Glutamatergic neuron (in vitro differentiated cells): ENCODE results near the gene DCHS1. TPM values are rescaled to one million over a fixed set of nuclear protein-coding genes. Genes with fewer than 3 reads are reported as not detected.

Experiments
- DNase-seq: peaks from one replicate; pipeline ENCODE4 v3.0.0; 2022
- H3K27ac Mint-ChIP-seq: one replicate; pipeline ENCODE4 v1.8.0; 2020; ENCODE audit warnings: mild to moderate bottlenecking, mixed read lengths, inconsistent platforms; ENCODE audit not compliant: unreplicated experiment
- H3K27me3 Mint-ChIP-seq: one replicate; pipeline ENCODE4 v1.8.0; 2020; ENCODE audit warnings: mild to moderate bottlenecking, moderate library complexity, mixed read lengths, inconsistent platforms; ENCODE audit not compliant: unreplicated experiment
- H3K36me3 Mint-ChIP-seq: one replicate; pipeline ENCODE4 v1.8.0; 2020; ENCODE audit warnings: mild to moderate bottlenecking, mixed read lengths, inconsistent platforms; ENCODE audit not compliant: unreplicated experiment
- H3K4me1 Mint-ChIP-seq: one replicate; pipeline ENCODE4 v1.8.0; 2020; ENCODE audit warnings: mild to moderate bottlenecking, low read depth, mixed read lengths, inconsistent platforms; ENCODE audit not compliant: unreplicated experiment
- H3K4me3 Mint-ChIP-seq: one replicate; pipeline ENCODE4 v1.8.0; 2020; ENCODE audit warnings: mild to moderate bottlenecking, mixed read lengths, inconsistent platforms; ENCODE audit not compliant: unreplicated experiment
- H3K9me3 Mint-ChIP-seq: one replicate; pipeline ENCODE4 v1.8.0; 2020; ENCODE audit warnings: mild to moderate bottlenecking, moderate library complexity, mixed read lengths, inconsistent platforms; ENCODE audit not compliant: unreplicated experiment
- total RNA-seq: library from RNA; stranded (reverse); fragmentation: NEBNext Ultra II Directional; extraction: Animal tissue kit (Norgen Biotek cat#: 25700); gene quantifications from one replicate; pipeline ENCODE4 v1.2.1, GENCODE V29; 2021; ENCODE audit not compliant: unreplicated experiment
- TF ChIP-seq, protein P1 (sequence below): fragments of 200-600 bp; sonication (generic); IDR thresholded peaks from one replicate; pipeline ENCODE4 v1.5.0; 2021; ENCODE audit not compliant: partially characterized antibody, unreplicated experiment

DCHS1 gene
- total RNA-seq, 1 donor from 2014 or later = 91.5 TPM

DNA sequence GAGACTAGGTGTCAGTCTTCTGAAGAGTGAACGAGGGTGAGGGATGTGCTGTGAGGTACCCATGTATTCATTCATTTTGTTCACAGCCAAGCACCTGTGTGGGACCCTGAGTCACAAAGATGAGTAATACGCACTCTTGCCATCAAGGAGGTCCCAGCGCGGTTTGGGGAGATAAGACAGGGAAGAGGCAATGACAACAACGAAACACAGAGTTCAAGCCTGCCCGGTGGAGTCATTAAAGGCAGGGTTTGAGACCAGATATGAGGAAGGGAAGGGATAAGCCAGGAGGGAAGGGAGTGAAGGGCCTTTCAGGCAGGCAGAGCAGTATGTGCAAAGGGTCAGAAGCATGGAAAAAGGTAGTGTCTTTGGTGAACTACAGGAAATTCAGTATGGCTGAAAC, 4.6 kb downstream of the DCHS1 start:
- TF ChIP-seq, protein P1, sequence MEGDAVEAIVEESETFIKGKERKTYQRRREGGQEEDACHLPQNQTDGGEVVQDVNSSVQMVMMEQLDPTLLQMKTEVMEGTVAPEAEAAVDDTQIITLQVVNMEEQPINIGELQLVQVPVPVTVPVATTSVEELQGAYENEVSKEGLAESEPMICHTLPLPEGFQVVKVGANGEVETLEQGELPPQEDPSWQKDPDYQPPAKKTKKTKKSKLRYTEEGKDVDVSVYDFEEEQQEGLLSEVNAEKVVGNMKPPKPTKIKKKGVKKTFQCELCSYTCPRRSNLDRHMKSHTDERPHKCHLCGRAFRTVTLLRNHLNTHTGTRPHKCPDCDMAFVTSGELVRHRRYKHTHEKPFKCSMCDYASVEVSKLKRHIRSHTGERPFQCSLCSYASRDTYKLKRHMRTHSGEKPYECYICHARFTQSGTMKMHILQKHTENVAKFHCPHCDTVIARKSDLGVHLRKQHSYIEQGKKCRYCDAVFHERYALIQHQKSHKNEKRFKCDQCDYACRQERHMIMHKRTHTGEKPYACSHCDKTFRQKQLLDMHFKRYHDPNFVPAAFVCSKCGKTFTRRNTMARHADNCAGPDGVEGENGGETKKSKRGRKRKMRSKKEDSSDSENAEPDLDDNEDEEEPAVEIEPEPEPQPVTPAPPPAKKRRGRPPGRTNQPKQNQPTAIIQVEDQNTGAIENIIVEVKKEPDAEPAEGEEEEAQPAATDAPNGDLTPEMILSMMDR = no peak
- Mint-ChIP-seq H3K27me3 (no peaks in the 10 kb centered on the region), H3K4me1 (no peaks in the 10 kb centered on the region), H3K4me3 (no peak overlapping the region), H3K9me3 (no peaks in the 10 kb centered on the region), H3K27ac (no peak overlapping the region), H3K36me3 (no peaks in the 10 kb centered on the region)
- no peak for DNase-seq

DNA sequence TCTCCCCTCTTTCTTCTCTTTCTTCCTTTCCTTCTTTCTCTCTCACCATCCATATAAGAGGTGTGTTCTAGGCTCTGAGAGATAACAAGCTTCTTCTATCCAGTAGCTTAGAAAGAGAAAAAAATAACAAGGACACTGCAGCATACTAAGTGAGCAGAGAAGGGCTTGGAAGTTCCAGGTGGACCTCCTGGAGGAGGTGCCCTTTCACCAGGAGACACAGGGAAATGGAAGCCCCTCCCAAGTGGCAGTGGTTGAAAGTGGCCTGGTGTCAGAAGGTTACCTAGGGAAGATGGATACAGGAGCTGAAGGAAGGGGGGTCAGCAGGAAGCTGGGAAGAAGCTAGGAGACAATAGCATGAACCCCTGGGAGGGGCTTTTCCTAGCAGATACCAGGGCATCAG, 5.5 kb downstream of the DCHS1 start:
- H3K27ac Mint-ChIP-seq = no peak overlapping the region
- H3K4me3 Mint-ChIP-seq = no peak overlapping the region
- no peak for DNase-seq
- H3K4me1 Mint-ChIP-seq = peaks cover under 1% of the 10 kb centered on the region
- peaks cover under 1% of the 10 kb centered on the region for H3K27me3 Mint-ChIP-seq
- no peaks in the 10 kb centered on the region for H3K9me3 Mint-ChIP-seq
- H3K36me3 Mint-ChIP-seq = no peaks in the 10 kb centered on the region
- TF ChIP-seq, protein P1 = no peak

DNA sequence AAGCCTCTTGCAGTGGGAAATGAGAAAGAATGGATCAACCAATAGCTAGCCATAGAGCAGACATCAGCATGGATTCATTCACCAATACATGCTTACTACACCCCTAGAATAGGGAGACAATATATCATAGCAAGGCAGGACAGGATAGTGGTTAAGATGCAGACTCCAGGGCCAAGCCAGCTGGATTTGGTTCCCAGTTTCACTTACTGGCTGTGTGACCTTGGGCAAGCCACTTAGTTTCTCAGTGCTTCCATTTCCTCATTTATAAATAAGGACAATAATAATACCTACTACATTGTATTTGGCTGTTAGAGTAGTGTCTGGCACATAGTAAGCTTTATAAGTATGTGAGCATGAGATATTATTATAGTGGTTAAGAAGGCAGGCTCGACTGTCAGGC, 7.1 kb downstream of the DCHS1 start:
- Mint-ChIP-seq H3K4me1 (peaks cover 2% of the 10 kb centered on the region), H3K9me3 (no peaks in the 10 kb centered on the region), H3K27ac (no peak overlapping the region), H3K4me3 (no peak overlapping the region), H3K27me3 (peaks cover 1% of the 10 kb centered on the region), H3K36me3 (no peaks in the 10 kb centered on the region)
- TF ChIP-seq, protein P1 = no peak
- no peak for DNase-seq

DNA sequence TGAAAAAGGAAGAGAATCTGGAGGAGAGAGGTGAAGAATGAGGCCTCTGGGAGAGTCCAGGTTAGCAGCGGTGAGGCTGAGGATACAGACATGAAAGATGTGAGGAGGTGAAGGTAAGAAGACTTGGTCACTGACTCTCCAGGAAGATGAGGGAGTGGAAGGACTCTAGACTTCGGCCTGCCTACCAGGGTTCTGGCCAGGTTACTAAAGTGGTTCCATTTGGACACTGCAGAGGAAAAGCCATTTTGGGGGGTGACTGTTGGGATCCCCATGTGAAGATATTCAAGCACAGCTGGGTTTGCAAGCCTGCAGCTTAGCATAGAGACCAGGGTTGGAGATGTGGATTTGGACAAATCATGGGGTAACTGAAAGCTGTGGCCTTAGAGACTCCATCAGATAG, 7.8 kb downstream of the DCHS1 start:
- peaks cover 2% of the 10 kb centered on the region for H3K4me1 Mint-ChIP-seq
- H3K36me3 Mint-ChIP-seq = no peaks in the 10 kb centered on the region
- no peak for DNase-seq
- no peak overlapping the region for H3K27ac Mint-ChIP-seq
- H3K9me3 Mint-ChIP-seq = no peaks in the 10 kb centered on the region
- TF ChIP-seq, protein P1 = no peak
- H3K27me3 Mint-ChIP-seq = peaks cover 1% of the 10 kb centered on the region
- H3K4me3 Mint-ChIP-seq = no peak overlapping the region

DNA sequence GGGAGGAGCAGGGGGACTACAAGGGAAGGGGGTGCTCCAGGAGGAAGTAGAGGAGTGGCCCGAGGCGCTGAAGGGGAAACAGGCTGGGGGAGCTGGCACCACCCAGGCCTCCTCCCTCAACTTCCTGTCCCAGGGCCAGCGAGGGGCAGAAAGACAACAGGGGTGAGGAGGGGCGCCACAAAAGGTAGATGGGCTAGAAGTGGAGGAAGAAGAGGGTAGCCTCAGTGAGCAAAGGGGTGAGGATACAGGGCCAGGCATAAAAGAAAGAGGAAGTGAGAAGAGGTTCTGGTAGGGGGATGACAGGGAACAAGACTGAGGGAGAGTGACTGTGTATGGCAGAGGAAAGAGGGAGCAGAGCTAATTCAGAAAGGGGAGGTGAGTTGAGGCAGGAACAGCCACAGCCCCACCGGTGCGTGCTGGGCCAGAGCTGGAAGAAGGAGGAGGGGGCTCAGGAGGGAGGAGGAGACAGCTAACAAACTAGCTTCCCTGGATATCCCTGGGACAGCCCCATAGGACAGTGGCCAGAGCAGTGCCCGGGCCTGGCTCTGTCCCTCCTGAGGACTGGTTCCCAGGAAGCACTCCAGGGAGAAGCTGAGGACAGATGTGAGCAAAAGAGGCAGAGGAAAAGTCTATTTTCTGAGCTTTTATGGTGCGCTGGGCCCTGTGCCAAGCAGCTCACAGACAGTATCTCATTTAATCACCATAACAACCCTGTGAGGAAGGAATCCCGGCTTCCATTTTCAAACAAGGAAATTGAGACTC, 8.5 kb downstream of the DCHS1 start:
- Mint-ChIP-seq H3K4me3 (no peak overlapping the region), H3K9me3 (no peaks in the 10 kb centered on the region), H3K36me3 (no peaks in the 10 kb centered on the region), H3K27me3 (peaks cover 1% of the 10 kb centered on the region), H3K4me1 (peaks cover 2% of the 10 kb centered on the region), H3K27ac (no peak overlapping the region)
- TF ChIP-seq, protein P1 = no peak
- no peak for DNase-seq
